GM21529 (cell line): ENCODE data around the gene TAF4B.
A peak's percentile ranks its signal among the peaks of the same experiment; 100 is the strongest.
"Not testable (repeated sequence)": the region's sequence is repeated elsewhere in the genome, so short reads cannot be mapped to it uniquely, and the experiment has no call there.

Source experiments
- ATAC-seq: cut with Tn5 transposase; IDR thresholded peaks from one replicate; pipeline ENCODE4 v1.9.1; 2021; ENCODE audit not compliant: unreplicated experiment

The TAF4B gene, protein sequence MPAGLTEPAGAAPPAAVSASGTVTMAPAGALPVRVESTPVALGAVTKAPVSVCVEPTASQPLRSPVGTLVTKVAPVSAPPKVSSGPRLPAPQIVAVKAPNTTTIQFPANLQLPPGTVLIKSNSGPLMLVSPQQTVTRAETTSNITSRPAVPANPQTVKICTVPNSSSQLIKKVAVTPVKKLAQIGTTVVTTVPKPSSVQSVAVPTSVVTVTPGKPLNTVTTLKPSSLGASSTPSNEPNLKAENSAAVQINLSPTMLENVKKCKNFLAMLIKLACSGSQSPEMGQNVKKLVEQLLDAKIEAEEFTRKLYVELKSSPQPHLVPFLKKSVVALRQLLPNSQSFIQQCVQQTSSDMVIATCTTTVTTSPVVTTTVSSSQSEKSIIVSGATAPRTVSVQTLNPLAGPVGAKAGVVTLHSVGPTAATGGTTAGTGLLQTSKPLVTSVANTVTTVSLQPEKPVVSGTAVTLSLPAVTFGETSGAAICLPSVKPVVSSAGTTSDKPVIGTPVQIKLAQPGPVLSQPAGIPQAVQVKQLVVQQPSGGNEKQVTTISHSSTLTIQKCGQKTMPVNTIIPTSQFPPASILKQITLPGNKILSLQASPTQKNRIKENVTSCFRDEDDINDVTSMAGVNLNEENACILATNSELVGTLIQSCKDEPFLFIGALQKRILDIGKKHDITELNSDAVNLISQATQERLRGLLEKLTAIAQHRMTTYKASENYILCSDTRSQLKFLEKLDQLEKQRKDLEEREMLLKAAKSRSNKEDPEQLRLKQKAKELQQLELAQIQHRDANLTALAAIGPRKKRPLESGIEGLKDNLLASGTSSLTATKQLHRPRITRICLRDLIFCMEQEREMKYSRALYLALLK

DNA sequence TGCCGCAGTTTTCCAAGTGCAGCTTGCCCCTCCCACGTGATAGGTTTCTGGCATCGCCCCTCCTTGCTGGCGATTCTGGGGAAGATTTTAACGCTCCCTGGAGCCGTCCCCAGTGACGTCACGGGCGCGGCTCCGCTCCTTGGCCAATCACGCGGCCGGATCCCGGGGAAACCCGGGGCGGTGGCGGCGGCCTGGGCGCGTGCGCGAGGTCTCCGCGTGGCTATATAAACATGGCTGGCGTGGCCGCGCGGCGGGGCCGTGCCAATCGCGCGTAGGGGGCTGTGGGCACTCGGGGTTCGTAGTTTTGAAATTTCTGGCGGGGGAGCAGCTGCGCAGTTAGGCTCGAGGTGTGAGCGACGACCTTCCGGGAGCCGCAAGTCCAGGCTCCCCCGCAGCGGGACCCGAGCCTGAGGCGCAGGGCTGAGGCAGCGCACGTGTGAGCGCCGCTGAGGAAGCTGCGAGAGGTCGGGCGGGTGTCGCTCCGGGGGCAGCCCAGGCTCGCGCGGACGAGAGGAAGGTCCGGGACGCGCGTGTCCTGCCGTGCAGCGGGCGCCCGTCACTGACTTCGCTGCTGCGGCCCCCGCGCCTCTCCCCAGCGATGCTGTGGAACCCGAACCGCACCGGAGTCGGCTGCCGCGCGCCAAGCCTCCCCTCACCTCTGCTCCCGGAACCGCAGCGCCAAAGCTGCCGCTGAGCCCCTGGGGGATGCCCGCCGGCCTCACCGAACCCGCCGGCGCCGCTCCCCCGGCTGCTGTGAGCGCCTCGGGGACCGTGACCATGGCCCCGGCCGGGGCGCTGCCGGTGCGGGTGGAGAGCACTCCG is at the start of gene TAF4B:
Gene TAF4B, plus strand, starts transcription at position 217 of the 822 bp plus-strand sequence. Its CDS starts 489 bp downstream, at position 706.
- ATAC-seq, result peak; percentile 82

DNA sequence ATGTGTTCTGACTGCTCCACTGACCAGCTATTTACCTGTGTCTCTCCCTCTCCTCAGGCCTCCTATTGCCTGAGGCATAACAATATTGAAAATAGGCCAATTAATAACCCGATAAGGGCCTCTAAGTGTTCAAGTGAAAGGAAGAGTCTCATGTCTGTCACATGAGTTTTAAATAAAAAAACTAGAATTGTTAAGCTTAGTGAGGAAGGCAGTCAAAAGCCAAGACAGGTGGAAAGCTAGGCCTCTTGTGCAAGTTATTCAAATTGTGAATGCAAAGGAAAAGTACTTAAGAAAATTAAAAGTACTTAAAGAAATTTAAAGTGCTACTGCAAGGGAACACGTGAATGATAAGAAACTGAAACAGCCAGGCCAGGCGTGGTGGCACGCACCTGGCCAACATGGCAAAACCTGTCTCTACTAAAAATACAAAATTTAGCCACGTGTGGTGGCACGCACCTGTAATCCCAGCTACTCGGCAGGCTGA is 44.9 kb upstream of the TAF4B start:
- peak; percentile 64 for ATAC-seq

DNA sequence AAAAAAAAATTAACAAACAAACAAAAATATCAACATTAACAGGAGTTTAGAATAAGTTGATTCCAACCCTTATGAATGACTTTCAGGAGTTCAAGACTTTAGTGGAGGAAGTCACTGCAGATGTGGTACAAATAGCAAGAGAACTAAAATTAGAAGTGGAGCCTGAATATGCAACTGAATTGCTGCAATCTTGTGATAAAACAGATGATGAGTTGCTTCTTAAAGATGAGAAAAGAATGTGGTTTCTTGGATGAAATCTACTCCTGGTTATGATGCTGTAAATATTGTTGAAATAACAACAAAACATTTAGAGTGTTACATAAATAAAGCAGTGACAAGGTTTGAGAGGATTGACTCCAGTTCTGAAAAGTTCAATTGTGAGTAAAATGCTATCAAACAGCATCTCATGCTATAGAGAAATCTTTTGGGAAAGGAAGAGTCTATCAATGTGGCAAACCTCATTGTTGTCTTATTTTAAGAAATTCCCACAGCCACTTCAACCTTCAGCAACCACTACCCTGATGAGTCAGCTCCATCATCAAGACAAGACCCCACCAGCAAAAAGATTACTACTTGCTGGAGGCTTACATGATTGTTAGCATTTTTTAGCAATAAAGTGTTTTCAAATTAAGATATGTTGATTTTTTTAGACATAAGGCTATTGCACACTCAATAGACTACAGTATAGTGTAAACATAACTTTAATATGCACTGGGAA is 42.7 kb upstream of the TAF4B start:
- ATAC-seq, result no peak

DNA sequence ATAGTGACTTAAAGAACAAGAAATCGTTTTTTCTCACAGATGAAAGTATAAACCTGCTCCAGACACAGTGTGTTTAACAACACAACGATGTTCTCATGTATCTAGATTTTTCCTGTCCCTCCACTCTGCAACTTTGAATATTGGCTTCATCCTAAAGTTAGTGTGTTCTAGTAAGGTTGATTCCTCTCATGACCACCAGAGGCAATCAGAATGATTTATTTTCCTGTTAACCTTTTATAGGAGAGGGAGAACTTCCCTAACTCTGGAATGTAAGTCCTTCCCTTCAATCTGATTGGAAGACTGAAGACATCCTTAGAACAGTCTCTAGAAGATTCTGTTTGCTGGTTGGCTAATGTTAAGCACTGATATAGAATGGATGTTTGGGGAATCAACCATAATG is 41.0 kb upstream of the TAF4B start:
- no peak for ATAC-seq

DNA sequence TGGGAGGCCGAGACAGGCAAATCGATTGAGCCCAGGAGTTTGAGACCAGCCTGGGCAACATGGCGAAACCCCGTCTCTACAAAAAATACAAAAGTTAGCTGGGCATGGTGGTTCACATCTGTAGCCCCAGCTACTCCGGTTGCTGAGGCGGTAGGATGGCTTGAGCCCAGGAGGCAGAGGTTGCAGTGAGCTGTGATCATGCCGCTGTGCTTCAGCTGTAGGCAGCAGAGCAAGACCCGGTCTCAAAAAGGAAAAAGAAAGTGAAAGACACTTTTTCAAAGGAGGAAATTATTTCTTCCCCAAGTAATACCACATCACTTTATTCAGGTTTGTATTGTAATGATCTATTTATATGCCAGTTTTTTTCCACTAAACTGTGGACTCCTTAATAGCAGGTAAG is 35.7 kb upstream of the TAF4B start:
- peak; percentile 84 for ATAC-seq

DNA sequence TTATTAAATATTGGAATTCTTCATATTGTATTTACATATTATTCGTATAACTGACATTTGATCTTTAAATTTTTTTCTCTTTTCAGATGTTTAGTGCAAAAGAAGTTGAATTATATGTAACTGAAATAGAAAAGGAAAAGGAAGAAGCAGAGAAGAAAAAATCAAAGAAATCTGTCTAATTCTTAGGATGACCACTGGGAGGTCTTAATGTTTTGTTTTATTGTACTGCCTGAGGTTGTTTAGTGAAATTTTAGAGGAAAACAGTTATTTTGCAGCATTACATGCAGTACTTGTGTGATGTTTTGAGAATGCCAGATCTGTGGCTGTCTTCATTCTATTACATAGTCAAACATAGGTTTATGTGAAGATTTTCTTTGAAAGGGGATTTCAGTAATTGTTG is 34.0 kb upstream of the TAF4B start:
- ATAC-seq, result no peak

DNA sequence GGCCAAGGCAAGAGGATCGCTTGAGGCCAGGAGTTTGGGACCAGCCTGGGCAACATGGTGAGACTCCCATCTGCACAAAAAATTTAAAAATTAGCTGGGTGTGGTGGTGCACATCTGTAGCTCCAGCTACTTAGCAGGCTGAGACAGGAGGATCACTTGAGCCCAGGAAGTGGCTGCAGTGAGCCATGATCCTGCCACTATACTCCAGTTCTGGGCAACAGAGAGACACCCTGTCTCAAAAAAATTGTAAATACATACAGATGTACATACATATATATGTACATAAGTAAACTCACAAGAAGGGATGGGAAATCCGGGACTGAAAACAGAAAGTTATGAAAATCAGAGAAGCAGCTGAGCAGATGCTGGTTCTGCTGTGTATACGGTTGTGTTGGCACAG is 29.6 kb upstream of the TAF4B start:
- ATAC-seq, result no peak

DNA sequence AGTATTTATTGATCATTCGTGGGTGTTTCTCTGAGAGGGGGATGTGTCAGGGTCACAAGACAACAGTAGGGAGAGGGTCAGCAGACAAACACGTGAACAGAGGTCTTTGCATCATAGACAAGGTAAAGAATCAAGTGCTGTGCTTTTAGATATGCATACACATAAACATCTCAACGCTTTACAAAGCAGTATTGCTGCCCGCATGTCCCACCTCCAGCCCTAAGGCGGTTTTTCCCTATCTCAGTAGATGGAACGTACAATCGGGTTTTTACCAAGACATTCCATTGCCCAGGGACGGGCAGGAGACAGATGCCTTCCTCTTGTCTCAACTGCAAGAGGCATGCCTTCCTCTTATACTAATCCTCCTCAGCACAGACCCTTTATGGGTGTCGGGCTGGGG is 24.2 kb upstream of the TAF4B start:
- ATAC-seq, result not testable (repeated sequence)

DNA sequence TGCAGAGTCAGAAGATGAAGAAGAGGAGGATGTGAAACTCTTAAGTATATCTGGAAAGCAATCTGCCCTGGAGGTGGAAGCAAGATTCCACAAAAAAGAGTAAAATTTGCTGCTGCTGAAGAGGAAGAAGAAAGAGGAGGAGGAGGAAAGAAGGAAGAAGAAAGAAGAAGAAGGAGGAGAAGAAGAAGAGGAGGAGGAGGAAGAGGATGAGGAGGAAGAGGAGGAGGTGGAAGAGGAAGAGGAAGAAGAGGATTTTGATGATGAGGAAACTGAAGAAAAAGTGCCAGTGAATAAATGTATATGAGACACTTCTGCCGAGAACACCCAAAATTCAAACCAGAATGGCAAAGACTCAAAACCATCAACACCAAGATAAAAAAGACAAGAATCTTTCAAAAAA is 20.9 kb upstream of the TAF4B start:
- no peak for ATAC-seq

DNA sequence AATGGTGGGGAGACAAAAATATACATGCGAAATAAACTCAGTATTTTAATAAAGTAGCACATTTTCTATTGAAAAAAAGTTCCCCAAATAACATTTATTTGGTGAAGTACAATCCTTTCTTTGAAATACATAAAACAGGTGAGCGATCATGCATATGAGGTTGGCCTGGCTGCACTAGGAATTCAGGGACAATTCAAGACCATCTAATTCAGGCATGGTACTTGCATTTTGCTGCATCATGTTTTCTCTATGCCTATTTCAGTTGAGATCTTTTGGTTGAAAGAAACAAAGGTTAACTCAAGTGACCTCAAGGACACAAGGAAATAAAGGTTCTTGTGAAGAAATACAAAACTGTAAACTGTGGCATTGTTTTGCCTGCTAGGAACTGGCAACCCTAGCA is 19.8 kb upstream of the TAF4B start:
- ATAC-seq, result no peak

DNA sequence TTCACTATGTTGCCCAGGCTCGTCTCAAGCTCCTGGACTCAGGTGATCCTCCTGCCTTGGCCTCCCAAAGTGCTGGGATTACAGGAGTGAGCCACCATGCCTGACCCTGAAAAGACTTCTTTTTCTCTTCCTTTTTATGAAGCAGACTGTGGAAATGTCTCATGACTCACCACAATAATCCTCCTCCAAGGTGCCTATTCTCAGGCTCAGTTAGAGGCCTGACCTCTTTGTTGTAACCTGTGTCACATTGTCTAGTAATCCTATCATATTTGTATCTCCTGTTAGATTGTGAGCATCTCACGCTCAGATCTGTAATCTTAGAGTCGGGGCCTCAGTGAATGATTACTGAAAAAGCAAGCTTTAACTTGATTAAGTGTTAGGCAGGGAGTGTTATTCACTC is 18.3 kb upstream of the TAF4B start:
- ATAC-seq, result no peak

DNA sequence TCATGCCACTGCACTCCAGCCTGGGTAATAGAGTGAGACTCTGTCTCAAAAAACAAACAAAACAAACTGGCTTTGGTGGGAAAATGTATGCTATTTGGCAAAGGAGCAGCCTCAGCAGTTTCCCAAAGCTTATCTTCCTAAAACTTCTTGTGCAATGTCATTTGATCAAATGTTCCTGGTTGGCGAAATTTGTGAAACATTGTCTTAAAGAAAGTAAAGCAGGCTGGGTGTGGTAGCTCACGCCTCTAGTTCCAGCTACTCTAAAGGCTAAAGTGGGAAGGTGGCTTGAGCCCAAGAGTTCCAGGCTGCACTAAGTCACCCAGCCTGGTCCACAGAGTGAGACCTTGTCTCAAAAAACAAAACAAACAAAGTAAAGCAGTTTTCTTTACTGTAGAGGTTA is 17.3 kb upstream of the TAF4B start:
- ATAC-seq, result no peak

DNA sequence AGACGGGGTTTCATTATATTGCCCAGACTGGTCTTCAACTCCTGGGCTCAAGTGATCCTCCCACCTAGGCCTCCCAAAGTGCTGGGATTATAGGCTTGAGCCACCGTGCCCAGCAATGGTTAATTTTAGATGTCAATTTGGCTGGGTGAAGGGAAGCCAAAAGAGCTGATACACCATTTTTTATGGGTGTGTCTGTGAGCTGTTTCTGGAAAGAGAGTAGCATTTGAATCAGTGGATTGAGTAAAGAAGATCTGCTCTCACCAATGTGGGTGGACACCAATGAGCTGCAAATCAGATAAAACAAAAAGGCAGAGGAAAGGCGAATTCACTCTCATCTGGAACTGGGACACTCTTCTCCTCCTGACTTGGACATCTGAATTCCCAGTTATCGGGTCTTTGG is 16.1 kb upstream of the TAF4B start:
- ATAC-seq, result no peak

DNA sequence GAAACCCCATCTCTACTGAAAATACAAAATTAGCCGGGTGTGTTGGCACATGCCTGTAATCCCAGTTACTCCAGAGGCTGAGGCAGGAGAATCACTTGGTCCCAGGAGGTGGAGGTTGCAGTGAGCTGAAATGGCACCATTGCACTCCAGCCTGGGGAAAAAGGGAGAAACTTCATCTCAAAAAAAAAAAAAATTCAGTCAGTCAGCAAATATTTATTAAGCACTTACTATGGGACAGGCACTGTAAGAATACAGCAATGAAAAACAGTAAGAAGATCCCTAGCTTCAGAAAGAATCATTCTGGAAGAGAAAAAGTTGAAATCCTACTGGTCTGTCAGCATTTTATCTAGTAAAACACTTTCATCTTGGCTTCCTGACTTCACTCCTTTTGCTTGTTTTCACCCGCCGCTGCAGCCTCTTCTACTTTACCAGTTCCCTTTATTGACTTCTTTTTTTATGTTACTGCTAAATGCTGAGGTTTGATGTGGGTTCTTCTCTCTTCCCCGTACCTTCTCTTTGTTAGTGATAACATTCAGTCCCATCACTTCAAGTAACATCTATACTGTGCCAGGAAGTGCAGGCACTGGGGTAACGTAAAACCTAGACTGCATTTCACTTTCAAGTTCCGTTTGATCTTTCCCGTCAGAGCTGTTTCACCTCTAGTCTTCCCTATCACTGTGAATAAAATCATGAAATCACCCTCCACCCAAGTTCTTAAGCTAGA is 10.8 kb upstream of the TAF4B start:
- peak; percentile 97 for ATAC-seq

DNA sequence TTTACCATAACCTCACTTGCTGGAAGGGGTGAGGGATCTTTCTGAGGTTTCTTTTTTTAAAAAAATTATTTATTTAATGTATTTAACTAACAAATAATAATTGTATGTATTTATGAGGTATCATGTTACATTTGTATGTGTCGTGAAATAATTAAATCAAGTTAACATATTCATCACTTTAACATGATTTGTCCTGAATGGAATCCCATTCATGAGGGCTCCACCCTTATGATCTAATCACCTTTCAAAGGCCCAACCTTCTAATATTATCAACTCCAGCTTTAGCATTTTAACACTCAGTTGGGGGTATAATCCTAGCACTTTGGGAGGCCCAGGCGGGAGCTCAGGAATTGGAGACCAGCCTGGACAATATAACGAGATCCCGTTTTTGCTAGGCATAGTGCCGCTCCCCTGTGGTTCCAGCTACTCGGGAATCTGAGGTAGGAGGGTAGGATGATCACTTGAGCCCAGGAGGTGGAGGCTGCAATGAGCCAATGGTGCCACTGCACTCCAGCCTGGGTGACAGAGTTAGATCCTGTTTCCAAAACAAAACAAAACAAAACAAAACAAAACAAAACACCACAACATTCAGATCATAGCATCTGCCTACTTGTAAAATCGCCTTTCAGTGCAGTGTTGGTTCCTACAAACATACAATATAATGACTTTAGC is 1.1 kb upstream of the TAF4B start:
- no peak for ATAC-seq

DNA sequence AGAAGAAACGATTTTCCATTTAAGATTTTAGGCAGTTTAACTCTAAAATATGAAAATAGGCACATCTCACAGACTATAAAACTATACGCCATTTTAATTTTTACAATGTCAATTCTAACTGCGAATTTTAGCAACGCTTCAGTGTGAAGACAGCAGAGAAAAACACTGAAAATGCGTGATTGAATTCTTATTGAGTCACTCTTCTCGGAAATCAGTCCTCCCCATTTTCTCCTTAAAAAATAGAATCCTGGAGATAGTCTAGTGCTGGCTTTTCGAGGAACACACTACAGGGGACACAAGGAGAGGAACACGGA is 373 bp upstream of the TAF4B start:
- no peak for ATAC-seq

DNA sequence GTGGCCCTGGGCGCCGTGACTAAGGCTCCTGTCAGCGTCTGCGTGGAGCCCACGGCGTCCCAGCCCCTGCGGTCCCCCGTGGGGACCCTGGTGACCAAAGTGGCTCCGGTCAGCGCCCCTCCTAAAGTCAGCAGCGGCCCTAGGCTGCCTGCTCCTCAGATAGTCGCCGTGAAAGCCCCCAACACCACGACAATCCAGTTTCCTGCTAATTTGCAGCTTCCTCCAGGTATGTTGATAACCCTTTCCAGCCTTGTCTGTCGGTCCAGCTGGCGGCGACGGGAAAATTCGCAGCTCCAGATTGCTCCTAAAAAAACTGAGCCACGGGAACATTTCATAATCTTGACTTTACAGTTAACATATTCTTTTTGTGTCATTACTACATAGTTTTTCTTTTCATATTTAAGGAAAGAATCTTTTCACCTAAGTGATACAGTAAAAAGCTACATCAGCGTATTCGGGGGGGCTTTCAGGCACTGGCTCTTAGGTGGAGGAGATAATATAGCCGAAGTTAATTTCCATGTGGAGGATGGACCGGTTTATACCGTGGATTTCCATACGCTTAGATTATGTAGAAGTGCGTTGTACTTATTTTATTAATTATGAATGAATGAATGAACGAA is 916 bp downstream of the TAF4B start:
- peak; percentile 13 for ATAC-seq

DNA sequence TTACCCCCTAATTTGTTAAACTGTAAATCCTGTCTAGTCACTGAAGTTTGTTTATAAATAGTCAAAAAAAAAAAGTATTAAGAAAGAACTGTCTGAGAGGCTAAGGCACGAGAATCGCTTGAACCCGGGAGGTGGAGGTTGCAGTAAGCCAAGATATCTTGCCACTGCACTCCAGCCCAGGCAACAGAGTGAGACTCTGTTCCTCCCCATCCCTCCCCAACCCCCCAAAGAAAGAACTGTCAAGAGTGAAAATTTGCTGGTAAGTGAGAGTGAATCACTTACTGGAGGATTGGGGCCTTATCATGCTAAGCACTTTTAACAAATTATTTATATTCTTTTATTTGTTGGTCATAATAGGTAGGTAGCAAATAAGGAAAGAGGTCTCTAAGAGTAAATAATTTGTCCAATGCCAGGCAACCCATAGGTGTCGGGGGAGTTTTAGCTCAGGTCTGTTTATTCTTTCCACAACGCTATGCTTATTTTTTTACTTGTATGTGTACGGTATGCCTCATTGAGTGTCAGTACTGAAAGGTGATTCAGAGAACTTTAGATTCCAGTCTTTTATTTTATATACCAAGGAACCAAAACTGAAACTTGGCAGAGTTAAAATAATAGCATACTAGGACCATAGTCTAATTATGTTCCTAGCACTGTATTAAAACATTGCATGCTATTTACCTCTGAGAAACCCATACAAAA is 2.5 kb downstream of the TAF4B start:
- no peak for ATAC-seq
